ENCODE data around the gene SORL1.
"Not testable (repeated sequence)": the region's sequence is repeated elsewhere in the genome, so short reads cannot be mapped to it uniquely, and the experiment has no call there.

Gene SORL1

DNA sequence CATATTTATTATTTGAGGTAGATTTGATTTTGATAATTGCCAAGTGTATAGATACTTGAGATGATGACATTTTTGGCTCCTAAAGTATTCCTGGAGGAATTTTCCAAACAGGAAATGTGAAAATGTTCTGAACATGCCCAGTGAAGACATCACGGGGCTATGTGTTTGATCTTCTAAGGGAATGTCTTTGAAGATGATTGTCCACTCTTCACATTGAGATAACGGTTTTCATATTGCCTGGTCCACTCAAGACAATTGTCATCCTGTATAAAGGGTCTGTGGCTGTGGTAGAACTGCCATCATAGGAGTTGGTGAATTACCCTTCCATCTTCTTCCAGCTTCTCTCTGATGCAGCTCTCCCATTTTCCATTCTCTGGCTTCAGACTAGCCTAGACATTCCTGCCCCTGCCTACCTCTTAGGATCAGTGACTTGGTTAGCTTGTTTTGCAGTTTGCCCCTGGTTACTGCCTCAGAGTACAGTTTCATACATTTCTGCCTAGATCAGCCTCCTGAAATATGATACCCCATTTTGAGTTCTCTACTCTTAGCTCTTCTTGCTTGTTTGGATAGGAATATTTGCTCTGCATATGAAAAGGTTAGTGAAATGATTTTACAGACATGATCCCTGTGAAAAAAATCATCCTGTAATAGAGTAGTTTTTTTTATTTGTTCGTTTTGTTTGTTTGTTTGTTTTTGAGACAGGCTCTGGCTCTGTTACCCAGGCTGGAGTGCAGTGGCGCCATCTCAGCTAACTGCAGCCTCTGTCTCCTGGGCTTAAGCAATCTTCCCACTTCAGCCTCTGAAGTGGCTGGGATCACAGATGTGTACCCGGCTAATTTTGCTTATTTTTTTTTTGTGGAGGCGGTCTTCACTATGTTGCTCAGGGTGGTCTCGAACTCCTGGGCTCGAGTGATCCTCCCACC, 112.0 kb downstream of the SORL1 start:
- no peak for DNase-seq (ENCODE audit: low read depth in 2 of 2)

DNA sequence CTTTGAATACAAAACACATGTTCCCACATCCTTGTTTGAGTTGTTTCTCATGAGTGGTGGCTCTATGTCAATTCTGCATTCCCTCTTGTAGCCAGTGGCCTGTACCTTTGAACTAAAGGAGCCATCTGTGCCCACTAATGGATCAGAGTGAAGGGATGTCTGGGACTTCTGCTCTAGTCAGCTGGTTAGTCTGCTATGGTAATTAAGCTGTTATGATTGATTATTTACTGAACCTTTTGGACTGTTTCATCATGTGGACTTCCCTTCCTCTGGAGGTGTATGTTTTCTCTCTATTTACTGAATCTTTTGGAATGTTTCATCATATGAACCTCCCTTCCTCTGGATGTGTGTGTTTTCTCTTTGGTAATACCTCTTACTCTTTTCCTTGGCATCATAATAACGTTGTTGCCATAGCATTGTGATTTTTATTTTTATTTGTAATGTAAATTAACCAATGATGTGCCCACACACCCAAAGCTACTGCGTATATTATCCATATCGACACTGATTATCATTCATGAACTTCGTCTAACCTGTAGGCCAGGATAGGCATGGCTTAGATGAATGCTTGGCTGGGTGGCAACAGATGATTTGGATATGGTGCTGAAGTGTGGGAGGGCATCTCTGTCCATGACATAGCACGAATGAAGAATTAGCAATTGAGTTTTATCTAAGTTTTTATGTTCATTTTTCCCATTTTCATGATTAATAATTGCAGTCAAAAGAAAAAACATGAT, 113.0 kb downstream of the SORL1 start:
- no peak for DNase-seq (ENCODE audit: low read depth in 2 of 2)

DNA sequence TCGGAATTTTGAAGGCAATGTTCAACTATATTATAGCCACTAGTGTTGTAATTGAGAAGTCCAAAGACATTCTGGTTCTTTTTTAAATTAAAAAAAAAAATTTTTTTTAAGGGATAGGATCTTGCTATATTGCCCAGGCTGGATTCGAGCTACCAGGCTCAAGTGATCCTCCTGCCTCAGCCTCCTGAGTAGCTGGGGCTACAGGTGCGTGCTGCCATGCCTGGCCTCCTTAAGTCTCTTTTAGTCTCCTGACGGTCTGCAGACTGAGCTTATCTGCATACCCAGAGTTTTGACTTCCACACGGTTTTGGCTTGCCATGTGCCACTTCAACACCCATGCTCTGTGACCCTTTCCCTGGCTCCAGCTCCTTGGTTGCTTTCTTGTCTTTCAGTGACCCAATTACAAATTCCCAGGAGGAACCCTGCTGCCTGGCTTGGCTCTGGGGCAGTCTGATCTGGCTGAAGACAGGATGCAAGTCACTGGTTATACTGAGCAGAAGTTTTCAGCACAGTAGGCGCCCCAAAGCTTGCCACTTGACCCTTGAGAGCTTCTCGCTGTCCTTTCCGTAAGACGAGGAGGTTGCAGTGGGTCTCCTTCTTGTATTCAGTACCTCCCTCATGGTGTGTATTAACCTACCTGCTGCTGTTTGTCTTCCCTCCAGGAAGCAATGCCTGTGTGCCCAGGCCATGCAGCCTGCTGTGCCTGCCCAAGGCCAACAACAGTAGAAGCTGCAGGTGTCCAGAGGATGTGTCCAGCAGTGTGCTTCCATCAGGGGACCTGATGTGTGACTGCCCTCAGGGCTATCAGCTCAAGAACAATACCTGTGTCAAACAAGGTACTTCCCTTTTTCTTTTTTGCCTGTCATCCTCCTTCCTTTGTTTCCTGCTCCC, 114.4 kb downstream of the SORL1 start:
- no peak for DNase-seq (ENCODE audit: low read depth in 2 of 2)

DNA sequence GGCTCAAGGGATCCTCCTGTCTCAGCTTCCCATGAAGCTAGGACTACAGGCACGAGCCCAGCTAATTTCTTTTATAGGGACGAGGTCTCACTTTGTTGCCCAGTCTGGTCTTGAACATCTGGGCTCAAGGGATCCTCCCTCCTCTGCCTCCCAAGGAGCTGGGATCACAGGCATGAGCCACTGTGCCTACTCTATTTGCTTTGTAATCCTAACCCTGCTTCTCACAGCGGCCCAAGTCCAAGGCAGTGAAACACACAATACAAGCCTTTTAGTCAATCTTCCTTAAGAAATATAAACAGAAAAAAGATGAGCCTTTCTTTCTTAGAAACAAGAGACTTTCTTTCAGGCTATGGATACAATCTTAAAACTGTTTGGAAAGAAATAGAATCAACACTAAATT, 115.9 kb downstream of the SORL1 start:
- no peak for DNase-seq (ENCODE audit: low read depth in 2 of 2)

DNA sequence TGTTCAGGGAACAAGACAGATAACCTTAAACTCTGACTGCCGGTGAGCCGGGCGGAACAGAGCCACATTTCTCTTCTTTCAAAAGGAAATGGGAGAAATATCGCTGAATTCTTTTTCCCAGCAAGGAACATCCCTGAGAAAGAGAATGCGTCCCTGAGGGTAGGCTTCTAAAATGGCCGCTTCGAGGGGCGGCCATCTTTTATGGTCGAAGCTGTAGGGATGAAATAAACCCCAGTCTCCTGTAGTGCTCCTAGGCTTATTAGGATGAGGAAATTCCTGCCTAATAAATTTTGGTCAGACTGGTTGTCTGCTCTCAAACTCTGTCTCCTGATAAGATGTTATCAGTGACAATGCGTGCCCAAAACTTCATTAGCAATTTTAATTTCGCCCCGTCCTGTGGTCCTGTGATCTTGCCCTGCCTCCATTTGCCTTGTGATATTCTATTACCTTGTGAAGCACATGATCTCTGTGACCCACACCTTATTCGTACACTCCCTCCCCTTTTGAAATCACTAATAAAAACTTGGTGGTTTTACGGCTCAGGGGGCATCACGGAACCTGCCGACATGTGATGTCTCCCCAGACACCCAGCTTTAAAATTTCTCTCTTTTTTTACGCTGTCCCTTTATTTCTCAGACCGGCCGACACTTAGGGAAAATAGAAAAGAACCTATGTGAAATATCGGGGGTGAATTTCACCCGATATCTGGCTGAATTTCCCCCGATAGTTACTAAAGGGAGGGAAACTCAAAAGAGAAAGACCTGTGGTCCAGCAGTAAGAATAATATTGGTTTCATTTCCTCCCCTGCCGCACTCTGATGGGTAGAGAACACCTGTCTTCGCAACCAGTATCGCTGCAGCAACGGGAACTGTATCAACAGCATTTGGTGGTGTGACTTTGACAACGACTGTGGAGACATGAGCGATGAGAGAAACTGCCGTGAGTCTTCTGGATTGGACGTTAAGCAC, 117.5 kb downstream of the SORL1 start:
- DNase-seq (ENCODE audit: low read depth in 2 of 2), result not testable (repeated sequence)

DNA sequence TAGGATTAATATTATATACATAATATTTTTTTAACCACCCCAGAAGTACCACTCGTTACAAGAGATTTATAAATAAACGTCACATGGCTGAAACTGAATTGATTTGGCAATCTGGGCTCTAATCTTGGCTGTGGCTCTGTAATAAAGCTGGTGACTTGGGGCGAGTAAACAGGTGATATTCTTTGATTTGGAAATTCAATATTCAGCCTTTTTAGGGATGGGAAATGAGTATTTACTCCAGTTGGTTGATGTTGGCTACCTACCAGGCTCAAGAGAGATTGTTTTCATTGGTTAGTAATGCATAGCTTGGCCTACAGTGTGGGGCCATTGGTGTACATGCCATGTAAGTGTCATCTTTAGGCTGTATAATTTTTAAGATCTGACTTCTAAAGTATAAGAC, 118.3 kb downstream of the SORL1 start:
- DNase-seq (ENCODE audit: low read depth in 2 of 2), result no peak

DNA sequence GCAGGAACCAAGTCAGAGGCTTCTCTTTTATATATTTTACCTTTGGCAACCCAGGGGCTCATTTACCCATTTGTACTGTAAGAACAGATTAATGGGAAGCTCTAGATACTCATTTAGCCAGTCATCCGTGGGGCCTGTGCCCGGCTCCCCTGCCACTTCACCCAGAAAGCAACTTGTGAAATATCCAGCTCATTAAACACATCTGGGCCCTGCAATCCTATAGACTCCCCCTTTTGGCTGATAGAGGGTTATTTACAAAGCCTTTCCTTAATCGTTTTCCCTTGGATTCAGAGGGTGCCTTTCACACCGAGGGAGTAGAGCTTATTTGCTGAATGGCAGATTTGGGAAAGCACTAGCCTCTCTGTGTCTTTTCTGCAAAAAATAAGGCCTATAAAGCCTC, 119.4 kb downstream of the SORL1 start:
- DNase-seq (ENCODE audit: low read depth in 2 of 2), result no peak

DNA sequence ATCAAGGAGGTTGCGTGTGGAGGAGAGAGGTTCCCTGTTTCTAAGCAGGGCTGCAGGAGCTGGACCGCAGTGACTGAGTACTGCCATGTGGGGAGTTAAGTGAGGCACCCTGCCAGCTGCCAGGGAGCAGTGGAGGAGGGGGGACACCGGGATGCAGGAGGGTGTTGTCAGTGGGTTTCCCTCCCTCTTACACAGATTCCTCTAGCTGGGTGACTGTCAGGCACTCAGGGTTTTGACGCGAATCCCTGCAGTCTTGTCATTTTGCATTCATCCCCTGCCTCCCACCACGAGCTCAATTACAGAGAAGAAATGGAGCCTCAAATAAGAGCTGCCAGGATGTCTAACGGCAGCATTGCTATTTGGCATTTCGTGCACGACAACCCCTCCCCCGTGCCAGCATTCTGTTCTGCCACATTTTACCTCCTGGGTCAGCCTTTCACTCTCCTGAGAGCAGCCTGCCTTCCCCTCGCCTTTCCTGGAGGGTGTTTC, 120.5 kb downstream of the SORL1 start:
- DNase-seq (ENCODE audit: low read depth in 2 of 2), result no peak

DNA sequence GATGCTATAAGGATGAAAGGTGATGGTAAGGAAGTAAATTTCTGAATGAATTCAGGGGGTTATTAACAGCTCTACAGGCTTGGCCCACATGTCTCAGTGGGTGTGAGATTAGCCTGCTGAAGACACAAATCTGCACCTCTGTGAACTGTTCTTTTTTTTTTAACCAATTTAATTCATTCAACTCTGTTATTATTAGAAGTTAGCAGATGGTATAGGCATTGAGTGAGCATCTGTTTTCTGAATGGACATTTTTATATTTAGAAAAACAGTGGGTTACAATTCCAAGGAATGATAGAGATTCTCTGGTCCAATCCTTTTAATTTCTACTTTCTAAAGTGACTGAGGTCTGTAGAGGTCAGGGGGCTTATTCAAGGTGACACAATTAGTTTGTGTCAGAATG, 122.7 kb downstream of the SORL1 start:
- no peak for DNase-seq (ENCODE audit: low read depth in 2 of 2)

DNA sequence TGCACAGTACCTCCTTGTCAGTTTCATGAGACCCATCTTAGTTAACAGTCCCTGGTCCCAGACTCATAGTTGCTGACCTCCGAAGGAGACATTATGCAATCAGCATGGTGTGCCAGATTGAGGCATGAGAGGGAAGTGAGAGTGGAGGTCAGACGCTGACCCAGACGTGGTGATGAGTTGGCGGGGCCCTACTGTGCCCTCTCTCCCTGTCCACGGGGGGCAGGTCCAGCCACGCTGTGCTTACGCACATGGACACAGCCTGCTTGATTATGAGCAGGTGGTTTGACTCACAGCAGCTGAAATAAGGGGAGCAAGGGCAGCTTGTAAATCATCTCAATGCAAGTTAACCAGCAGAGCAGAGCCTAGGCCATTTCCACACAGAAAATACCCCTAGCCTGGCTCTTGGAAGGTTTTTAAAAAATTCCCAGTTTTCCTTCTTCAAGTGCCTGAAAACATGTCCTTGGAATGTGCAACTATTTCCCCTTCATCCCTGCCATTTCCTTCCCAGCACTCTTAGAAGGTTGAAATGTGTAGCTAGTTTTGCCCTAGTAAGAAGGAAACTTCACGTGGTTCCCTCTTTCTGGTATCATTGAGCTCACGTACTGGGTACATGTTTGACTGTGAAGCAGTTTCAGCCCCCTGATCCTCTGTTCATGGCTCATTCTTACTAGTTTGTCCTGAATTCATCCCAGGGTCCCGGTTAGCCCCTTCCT, 123.3 kb downstream of the SORL1 start:
- no peak for DNase-seq (ENCODE audit: low read depth in 2 of 2)

DNA sequence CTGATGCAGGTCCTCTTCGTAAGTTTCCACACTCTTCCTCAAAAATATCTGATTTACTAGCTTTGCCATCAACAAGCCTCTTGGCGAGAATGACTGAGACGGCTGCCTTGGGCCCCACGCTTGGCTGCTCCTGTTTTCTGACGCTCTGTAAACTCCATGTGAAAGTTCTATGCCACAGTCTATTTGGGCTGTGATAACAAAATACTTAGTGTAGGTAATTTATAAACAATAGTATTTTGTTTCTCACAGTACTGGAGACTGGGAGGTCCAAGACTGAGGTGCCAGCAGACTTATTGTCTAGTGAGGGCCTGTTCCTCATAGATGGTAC, 123.8 kb downstream of the SORL1 start:
- DNase-seq (ENCODE audit: low read depth in 2 of 2), result no peak

DNA sequence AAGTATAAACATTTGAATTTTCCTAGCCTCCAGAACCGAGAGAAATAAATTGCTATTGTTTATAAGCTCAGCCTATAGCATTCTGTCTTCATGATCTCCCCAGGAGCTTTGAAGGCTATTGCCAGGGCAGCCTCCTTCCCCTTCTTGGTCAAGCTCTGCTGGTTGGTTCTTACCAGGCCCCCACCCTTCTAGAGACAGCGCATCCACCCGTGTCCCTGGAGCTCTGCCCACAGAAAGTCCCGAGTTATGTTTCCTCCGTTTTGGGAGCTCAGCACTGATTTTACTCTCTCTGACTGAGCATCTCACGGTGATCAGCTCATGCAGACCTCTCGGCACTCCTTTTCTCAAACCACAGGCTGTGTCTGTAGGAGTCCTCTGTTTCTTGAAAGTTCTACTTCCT, 124.4 kb downstream of the SORL1 start:
- no peak for DNase-seq (ENCODE audit: low read depth in 2 of 2)

DNA sequence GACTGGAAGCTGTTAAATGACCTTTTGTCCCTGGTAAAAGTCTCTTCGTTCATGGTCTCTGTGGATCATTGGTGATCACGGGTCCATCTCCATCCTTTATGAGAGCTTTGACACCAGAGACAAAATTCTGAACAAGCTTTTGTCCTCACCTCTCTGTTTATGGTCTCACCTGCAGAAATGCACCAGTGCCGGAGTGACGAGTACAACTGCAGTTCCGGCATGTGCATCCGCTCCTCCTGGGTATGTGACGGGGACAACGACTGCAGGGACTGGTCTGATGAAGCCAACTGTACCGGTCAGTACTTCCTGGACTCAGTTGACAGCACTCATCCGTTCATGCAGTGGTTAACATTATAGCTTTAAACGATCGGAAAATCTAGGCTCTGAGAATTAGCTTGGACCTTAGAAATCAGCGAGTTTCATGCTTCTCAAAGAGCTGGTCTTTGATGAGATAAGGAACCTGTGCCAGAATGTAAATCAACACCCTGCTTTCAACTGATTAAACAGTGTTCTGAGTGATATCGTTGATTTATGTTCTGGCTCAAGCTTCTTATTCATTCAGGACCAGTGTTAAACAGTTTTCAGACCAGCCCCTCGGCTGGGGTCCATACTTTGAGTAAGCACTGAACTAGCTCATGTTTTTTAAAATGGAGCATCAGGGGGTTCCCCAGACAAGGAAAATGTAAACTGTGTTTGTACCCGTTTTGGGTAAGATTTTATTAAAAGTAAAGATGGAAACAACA, 125.2 kb downstream of the SORL1 start:
- DNase-seq (ENCODE audit: low read depth in 2 of 2), result no peak

DNA sequence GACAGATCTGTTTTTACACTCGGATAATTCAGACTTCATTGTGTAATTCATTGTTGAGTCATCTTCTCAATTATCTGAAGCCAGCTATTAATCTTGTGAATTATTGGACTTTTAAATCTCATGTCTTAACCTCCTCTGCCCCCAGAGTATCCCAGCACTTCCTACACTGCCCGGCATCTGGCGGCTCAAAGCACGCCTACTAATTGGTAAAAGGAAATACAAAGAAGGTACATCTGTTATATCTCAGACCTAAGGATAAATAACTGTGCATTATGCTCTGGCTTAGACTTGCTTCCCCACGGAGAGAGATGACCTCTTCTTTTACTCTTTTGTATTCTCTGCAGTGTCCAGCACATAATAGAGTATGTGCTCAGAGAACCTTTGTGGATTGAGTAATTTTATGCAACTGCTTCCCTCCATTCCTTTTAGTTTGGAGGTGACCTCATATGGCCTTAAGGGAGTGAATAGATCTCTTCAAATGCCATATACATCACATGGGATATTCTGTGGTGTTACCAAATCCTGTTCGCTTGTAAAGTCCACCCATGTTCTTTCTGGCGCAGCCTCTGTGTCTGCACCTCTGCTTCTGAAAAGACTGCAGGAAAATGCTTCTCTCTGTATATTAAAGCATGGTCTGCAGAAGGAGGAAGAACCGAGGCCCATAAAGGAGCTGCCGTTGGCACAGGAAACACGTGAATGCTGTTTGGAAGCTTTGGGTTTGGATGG, 126.3 kb downstream of the SORL1 start:
- no peak for DNase-seq (ENCODE audit: low read depth in 2 of 2)

DNA sequence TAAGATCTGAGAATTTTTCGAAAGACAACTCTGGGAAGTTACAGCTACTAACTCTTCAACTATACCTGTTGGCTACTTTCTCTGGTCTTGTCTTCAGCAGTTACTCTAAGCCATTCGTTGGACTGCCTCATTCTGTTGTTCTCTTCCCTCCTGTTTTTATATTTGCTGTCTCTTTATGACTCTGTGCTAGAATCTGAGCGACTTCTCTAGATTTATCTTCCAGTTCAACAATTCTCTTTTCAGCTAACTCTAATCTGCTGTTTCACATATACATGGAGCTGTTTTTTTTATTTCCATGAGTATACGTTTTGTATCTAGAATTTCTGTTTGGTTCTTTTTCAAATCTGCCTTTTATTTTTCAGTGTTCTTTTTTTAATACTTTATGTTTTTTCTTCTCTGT, 128.0 kb downstream of the SORL1 start:
- DNase-seq (ENCODE audit: low read depth in 2 of 2), result no peak

DNA sequence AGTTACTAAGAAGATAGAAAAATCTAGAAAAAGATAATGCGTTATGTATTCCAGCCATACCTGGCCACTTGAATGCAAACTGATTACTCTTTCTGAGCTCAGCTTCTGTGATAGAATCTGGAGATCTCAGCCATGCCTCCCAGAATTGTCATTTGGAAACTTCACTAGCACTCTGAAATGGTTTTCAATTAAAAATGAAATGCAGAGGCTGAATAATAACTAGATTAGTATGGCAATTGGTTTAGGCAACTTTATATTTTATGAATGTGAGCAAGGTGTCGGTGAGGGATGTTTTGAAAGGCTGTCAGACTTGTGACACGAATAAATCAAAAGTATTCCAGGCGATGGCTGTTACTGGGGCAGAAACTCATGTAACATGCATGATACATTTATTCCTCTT, 129.5 kb downstream of the SORL1 start:
- DNase-seq (ENCODE audit: low read depth in 2 of 2), result no peak

DNA sequence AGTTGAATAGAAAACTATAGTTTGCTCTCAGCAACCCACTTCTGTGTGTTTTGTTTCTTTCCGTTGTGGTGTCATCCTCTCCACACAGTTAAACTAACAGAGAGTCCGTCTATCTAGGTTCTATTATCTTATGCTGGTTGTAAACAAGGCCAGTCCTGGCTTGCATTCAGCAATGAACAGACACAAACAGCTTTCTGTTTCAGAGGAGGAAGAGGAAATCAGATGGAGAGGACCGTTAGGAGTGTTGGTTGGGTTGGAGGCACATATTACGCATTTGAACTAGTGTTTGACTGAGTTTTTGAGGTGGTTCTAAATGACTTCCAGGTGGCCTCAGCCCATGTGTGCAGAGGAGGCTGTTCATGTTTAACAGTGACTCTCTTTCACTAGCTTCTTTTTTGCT, 130.2 kb downstream of the SORL1 start:
- DNase-seq (ENCODE audit: low read depth in 2 of 2), result no peak

DNA sequence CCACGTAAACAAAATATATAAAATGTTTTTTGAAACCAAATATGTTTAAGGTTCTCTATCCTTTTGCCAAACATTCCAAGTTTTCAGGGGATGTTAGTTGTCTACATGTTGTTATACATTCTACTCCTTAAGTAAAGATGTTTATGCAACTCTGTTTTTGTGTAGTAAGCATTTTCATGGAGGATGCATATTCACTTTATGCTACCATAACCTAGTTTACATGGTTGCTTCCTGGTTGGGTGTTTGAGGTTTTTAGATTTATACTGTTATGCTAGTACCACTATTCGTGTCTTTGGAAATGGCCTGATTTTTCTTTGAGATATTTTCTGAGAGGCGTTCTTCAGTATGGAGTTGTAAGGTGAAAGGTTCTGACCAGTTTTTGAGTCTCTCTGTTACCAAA, 131.7 kb downstream of the SORL1 start:
- DNase-seq (ENCODE audit: low read depth in 2 of 2), result no peak

DNA sequence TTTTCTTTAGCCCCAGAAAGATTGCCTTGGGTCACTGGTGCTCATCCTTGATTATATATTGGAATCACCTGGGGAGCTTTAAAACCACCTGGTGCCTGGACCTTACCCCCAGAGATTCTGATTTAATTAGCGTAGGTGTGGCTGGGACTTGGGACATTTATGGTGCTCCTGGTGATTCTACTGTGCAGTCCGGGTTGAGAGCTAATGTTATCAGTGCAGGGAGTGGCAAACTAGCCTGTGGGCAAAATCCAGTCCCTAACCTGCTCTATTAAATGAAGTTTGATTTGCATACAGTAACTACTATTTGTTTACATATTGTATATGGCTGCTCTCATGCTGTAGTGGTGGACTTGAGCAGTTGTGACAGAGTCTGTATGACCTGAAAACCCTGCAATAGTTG, 134.6 kb downstream of the SORL1 start:
- DNase-seq (ENCODE audit: low read depth in 2 of 2), result no peak

Measured in stimulated activated CD8-positive, alpha-beta memory T cell treated with anti-CD3 and anti-CD28 coated beads, Interleukin-7, amount 100 ng/mL, for 1 hour (primary cell).